GDM1 (cell line): ENCODE measurements around the gene ZNF169.
"Not testable (repeated sequence)": the region's sequence is repeated elsewhere in the genome, so short reads cannot be mapped to it uniquely, and the experiment has no call there.

Source experiments
- DNase-seq: peaks from one replicate; lab custom pipeline; 2025; lab: John Stamatoyannopoulos, UW

The ZNF169 gene

GRCh38 chr9:94259077-94259862, at the start of gene ZNF169:
ZNF169 (plus strand) TSS chr9:94259298; CDS start chr9:94278813, 19,515 bp downstream.
- peak; percentile 80 for DNase-seq

GRCh38 chr9:94210616-94211603, 48.2 kb upstream of the ZNF169 start:
- no peak for DNase-seq

GRCh38 chr9:94212091-94212490, 47.0 kb upstream of the ZNF169 start:
- DNase-seq = no peak

GRCh38 chr9:94212531-94212930, 46.6 kb upstream of the ZNF169 start:
- no peak for DNase-seq

- DNase-seq = peak; percentile 62
Observed at GRCh38 chr9:94213511-94214124, 45.5 kb upstream of the ZNF169 start.

GRCh38 chr9:94222870-94223269, 36.2 kb upstream of the ZNF169 start:
- no peak for DNase-seq

GRCh38 chr9:94225413-94225812, 33.7 kb upstream of the ZNF169 start:
- DNase-seq = not testable (repeated sequence)

- DNase-seq = no peak
Observed at GRCh38 chr9:94228616-94229015, 30.5 kb upstream of the ZNF169 start.

GRCh38 chr9:94232428-94232827, 26.7 kb upstream of the ZNF169 start:
- DNase-seq = no peak

GRCh38 chr9:94241098-94241497, 18.0 kb upstream of the ZNF169 start:
- not testable (repeated sequence) for DNase-seq

- no peak for DNase-seq
Observed at GRCh38 chr9:94245651-94246050, 13.4 kb upstream of the ZNF169 start.

- no peak for DNase-seq
Observed at GRCh38 chr9:94250456-94250855, 8.6 kb upstream of the ZNF169 start.

GRCh38 chr9:94256007-94256406, 3.1 kb upstream of the ZNF169 start:
- no peak for DNase-seq

- not testable (repeated sequence) for DNase-seq
Observed at GRCh38 chr9:94265626-94266402, 6.7 kb downstream of the ZNF169 start.

- DNase-seq = no peak
Observed at GRCh38 chr9:94269264-94269663, 10.2 kb downstream of the ZNF169 start.

GRCh38 chr9:94270009-94270408, 10.9 kb downstream of the ZNF169 start:
- no peak for DNase-seq

GRCh38 chr9:94277029-94277428, 17.9 kb downstream of the ZNF169 start:
- not testable (repeated sequence) for DNase-seq

GRCh38 chr9:94277885-94278536, 18.9 kb downstream of the ZNF169 start:
- no peak for DNase-seq

GRCh38 chr9:94280409-94280989, 21.4 kb downstream of the ZNF169 start:
- no peak for DNase-seq

- DNase-seq = no peak
Observed at GRCh38 chr9:94281101-94281500, 22.0 kb downstream of the ZNF169 start.

- no peak for DNase-seq
Observed at GRCh38 chr9:94286116-94286515, 27.0 kb downstream of the ZNF169 start.
